GM10266 (cell line): ENCODE measurements around the gene RPS27A.
"Not testable (repeated sequence)": the region's sequence is repeated elsewhere in the genome, so short reads cannot be mapped to it uniquely, and the experiment has no call there.

Experiments
- DNase-seq: peaks from one replicate; pipeline ENCODE4 v3.0.0; 2012; ENCODE audit errors: extremely low spot score
- CTCF ChIP-seq: IDR thresholded peaks from 2 replicates; pipeline ENCODE4 v1.5.1; 2012; ENCODE audit warnings: mild to moderate bottlenecking, low read depth; ENCODE audit not compliant: control insufficient read depth, insufficient read depth; ENCODE audit errors: missing control alignments

Gene RPS27A

GRCh38 chr2:55231546-55232083, 873 bp upstream of the RPS27A start:
- no peak for TF ChIP-seq CTCF
- DNase-seq = no peak

- TF ChIP-seq CTCF = no peak
These were observed 572 bp downstream of the RPS27A start for GRCh38 chr2:55232863-55233657.

GRCh38 chr2:55233658-55233940, 1.1 kb downstream of the RPS27A start:
- no peak for DNase-seq

More at GRCh38 chr2:55232863-55233657, 572 bp downstream of the RPS27A start:
- DNase-seq = no peak

GRCh38 chr2:55235724-55236538, 3.4 kb downstream of the RPS27A start:
- no peak for TF ChIP-seq CTCF
- DNase-seq = no peak

More at GRCh38 chr2:55233658-55233940, 1.1 kb downstream of the RPS27A start:
- TF ChIP-seq CTCF = no peak

GRCh38 chr2:55236992-55237543, 4.6 kb downstream of the RPS27A start:
- TF ChIP-seq CTCF = no peak

GRCh38 chr2:55239656-55240222, 7.3 kb downstream of the RPS27A start:
- no peak for TF ChIP-seq CTCF
- no peak for DNase-seq

More at GRCh38 chr2:55236992-55237543, 4.6 kb downstream of the RPS27A start:
- DNase-seq = no peak

GRCh38 chr2:55241582-55241981, 9.1 kb downstream of the RPS27A start:
- not testable (repeated sequence) for DNase-seq
